Stomach (tissue), 4 donors: ENCODE data around the gene PGPEP1.

Experiments used
- CTCF ChIP-seq, 7 experiments: fragments of 450-650 bp in 4 of 7; fragments of 200-600 bp in 3 of 7; sonication (generic) in 3 of 7; IDR thresholded peaks; one replicate each; pipeline ENCODE4 v1.5.1; 2016 to 2019; ENCODE audit warnings: antibody characterized with exemption in 7 of 7, control low read depth in 2 of 7, mild to moderate bottlenecking in 1 of 7
- POLR2A ChIP-seq, 4 donors: fragments of 450-650 bp; IDR thresholded peaks; one replicate each; pipeline ENCODE4 v1.6.1; 2016; ENCODE audit warnings: antibody characterized with exemption in 4 of 4, control low read depth in 2 of 4, mild to moderate bottlenecking in 1 of 4, moderate library complexity in 1 of 4

- no peak for TF ChIP-seq CTCF (IDR thresholded peaks at IDR 0.05)
- TF ChIP-seq POLR2A (IDR thresholded peaks at IDR 0.05): no peak
Observed at GRCh38 chr19:18396471-18397241, 56.3 kb downstream of the PGPEP1 start.
